ENCODE measurements around the gene ITGA5.

The ITGA5 gene

DNA sequence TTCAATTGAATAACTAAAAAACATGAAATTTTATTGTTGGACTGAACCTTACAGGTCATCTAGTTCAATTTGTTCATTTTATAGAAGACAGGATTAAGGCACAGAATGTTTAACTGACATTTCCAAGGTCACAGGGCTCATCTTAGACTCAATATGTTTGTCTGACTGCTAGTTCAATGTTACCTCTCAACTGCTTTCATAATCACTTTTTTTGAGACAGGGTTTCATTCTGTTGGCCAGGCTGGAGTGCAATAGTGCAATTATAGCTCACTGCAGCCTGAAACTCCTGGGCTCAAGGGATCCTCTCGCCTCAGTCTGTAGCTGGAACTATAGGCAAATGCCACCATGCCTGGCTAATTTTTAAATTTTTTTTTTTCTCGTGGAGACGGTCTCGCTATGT is 24.4 kb upstream of the ITGA5 start:
- Histone ChIP-seq H3K9ac (ENCODE audit: low read length) (no peak overlapping the region), H2BK120ac (ENCODE audit: low read depth, low read length) (no peak overlapping the region), H2BK15ac (replicated peaks; ENCODE audit: low read depth) (no peak overlapping the region), H3K4me2 (ENCODE audit: low read length) (no peak overlapping the region), H3K4me3 (ENCODE audit: low read length) (no peak overlapping the region), H4K8ac (ENCODE audit: low read depth, low read length) (no peak overlapping the region), H3K4ac (ENCODE audit: low read depth, low read length) (no peak overlapping the region), H4K5ac (ENCODE audit: low read length) (no peak overlapping the region), H3K56ac (ENCODE audit: low read length) (no peak overlapping the region), H3K27ac (ENCODE audit: low read depth, low read length) (no peak overlapping the region), H3K23ac (ENCODE audit: low read length) (no peak overlapping the region), H3K36me3 (ENCODE audit: control insufficient read depth, insufficient read depth, low read length) (no peaks in the 10 kb centered on the region), H3K27me3 (ENCODE audit: insufficient read depth, low read length, poor library complexity) (peaks cover 4% of the 10 kb centered on the region), H3K79me2 (ENCODE audit: control insufficient read depth, insufficient read depth, low read length) (no peaks in the 10 kb centered on the region), H3K4me1 (ENCODE audit: control insufficient read depth, low read depth, low read length) (peaks cover 4% of the 10 kb centered on the region), H2BK5ac (ENCODE audit: low read length) (no peak overlapping the region), H3K18ac (ENCODE audit: low read length) (no peak overlapping the region), H3K79me1 (ENCODE audit: low read length) (no peaks in the 10 kb centered on the region), H2AK5ac (ENCODE audit: low read length) (no peak overlapping the region)
- DNase-seq, result no peak
- no CpG with 5 or more reads among the region's 4 CpGs for WGBS (ENCODE audit: extremely low coverage, insufficient coverage, low lambda C conversion rate)

DNA sequence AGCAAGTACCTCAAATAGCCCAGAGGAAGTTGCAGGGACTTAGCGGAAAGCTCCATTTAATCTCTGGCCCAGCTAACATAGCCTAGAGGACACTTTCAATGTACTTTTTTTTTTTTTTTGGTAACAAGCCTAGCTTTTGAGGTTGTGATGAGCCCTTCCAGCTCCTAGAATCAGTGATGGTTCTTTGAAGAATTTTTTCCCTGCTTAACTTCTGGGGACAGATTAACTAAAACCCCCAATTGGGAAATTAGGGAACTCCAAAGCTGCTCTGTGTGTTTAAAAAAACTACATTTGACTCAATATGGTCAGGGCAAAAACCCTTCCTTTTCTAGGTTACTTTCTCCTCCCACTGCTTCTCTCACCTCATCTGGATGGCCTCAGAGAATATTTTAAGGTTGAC is 23.9 kb upstream of the ITGA5 start:
- Histone ChIP-seq H3K4me2 (ENCODE audit: low read length) (no peak overlapping the region), H2BK120ac (ENCODE audit: low read depth, low read length) (no peak overlapping the region), H3K9ac (ENCODE audit: low read length) (no peak overlapping the region), H3K36me3 (ENCODE audit: control insufficient read depth, insufficient read depth, low read length) (no peaks in the 10 kb centered on the region), H3K4ac (ENCODE audit: low read depth, low read length) (no peak overlapping the region), H2BK15ac (replicated peaks; ENCODE audit: low read depth) (no peak overlapping the region), H3K79me2 (ENCODE audit: control insufficient read depth, insufficient read depth, low read length) (no peaks in the 10 kb centered on the region), H3K27me3 (ENCODE audit: insufficient read depth, low read length, poor library complexity) (peaks cover 2% of the 10 kb centered on the region), H4K5ac (ENCODE audit: low read length) (no peak overlapping the region), H2BK5ac (ENCODE audit: low read length) (no peak overlapping the region), H2AK5ac (ENCODE audit: low read length) (no peak overlapping the region), H3K27ac (ENCODE audit: low read depth, low read length) (no peak overlapping the region), H3K79me1 (ENCODE audit: low read length) (no peaks in the 10 kb centered on the region), H3K56ac (ENCODE audit: low read length) (no peak overlapping the region), H4K8ac (ENCODE audit: low read depth, low read length) (no peak overlapping the region), H3K23ac (ENCODE audit: low read length) (no peak overlapping the region), H3K18ac (ENCODE audit: low read length) (no peak overlapping the region), H3K4me1 (ENCODE audit: control insufficient read depth, low read depth, low read length) (peaks cover 4% of the 10 kb centered on the region), H3K4me3 (ENCODE audit: low read length) (no peak overlapping the region)
- WGBS (ENCODE audit: extremely low coverage, insufficient coverage, low lambda C conversion rate), result no CpG with 5 or more reads among the region's 1 CpG
- DNase-seq, result no peak

DNA sequence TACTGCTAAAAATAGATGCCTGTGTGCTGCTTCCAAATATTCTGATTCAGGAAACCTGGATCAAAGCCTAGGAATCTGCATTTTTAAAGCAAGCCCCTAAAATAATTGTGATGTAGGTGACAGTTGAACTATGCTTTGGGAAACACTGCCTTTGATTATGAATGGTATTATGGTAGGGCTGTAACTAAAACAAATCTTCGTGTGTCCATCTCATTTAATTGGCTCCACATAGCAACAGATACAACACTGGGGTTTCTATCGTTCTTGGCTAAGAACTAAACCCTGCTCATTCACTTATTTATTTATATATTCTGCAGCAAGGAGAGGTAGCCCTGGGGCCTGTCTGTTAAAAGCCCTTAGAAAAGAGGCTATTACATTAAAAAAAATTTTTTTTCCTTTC is 23.0 kb upstream of the ITGA5 start:
- Histone ChIP-seq H3K4ac (ENCODE audit: low read depth, low read length) (no peak overlapping the region), H4K5ac (ENCODE audit: low read length) (no peak overlapping the region), H3K27ac (ENCODE audit: low read depth, low read length) (no peak overlapping the region), H3K4me3 (ENCODE audit: low read length) (no peak overlapping the region), H3K4me2 (ENCODE audit: low read length) (no peak overlapping the region), H3K56ac (ENCODE audit: low read length) (no peak overlapping the region), H2BK120ac (ENCODE audit: low read depth, low read length) (no peak overlapping the region), H3K79me2 (ENCODE audit: control insufficient read depth, insufficient read depth, low read length) (no peaks in the 10 kb centered on the region), H3K9ac (ENCODE audit: low read length) (no peak overlapping the region), H2AK5ac (ENCODE audit: low read length) (no peak overlapping the region), H2BK5ac (ENCODE audit: low read length) (no peak overlapping the region), H3K79me1 (ENCODE audit: low read length) (no peaks in the 10 kb centered on the region), H3K36me3 (ENCODE audit: control insufficient read depth, insufficient read depth, low read length) (no peaks in the 10 kb centered on the region), H3K27me3 (ENCODE audit: insufficient read depth, low read length, poor library complexity) (peaks cover 2% of the 10 kb centered on the region), H4K8ac (ENCODE audit: low read depth, low read length) (no peak overlapping the region), H3K4me1 (ENCODE audit: control insufficient read depth, low read depth, low read length) (peaks cover 4% of the 10 kb centered on the region), H3K18ac (ENCODE audit: low read length) (no peak overlapping the region), H2BK15ac (replicated peaks; ENCODE audit: low read depth) (no peak overlapping the region), H3K23ac (ENCODE audit: low read length) (no peak overlapping the region)
- no CpG with 5 or more reads among the region's 2 CpGs for WGBS (ENCODE audit: extremely low coverage, insufficient coverage, low lambda C conversion rate)
- no peak for DNase-seq

DNA sequence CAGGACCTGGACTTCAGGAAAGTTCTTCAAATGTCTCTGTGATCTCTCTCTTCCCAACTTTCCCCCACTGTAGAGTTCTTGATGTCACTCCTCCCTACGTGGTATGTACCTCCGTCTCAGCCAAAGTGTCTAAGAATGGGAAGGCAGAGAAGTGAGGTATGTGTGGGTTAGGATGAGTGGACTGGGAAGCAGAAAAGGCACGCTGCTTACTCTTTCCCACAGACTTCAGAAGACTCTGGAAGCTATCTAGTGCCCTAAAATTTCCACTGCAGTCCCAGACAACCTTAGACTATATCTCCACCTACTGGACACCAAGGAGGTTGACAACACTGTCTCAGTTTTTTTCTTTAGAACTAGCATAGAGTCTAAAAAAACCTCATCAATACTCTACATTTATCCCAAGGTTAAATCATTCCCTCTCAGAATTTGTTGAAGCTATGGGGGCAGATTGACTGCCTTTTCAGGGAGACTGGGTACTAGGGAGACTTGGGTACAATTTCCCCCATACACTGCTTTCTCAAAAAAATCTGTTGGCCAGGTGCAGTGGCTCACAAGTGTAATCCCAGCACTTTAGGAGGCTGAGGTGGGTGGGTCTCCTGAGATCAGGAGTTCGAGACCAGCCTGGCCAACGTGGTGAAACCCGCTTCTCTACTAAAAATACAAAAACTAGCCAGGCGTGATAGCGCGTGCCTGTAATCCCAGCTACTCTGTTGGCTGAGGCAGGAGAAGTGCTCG is 20.6 kb upstream of the ITGA5 start:
- no CpG with 5 or more reads among the region's 10 CpGs for WGBS (ENCODE audit: extremely low coverage, insufficient coverage, low lambda C conversion rate)

DNA sequence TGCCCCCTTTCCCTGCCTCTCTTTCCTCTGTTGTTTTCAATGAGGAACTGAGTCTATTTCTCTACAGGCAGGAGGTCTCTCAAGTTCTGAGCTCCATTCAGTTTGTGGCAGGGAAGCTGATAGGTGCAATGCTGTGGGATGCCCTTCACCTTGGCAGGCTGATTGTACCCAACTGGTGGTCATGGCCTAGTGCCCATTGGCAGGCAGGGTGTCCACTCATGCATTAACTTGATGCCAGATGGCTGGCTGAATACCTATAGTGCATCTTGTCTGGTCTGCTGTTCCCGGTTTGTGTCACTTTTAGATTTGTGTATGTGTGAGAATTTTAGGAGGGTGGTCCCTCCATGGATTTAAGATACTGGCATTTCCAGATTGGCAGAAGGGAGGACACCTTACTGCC is 20.0 kb upstream of the ITGA5 start:
- no peak overlapping the region for H3K4me2 ChIP-seq (ENCODE audit: low read length)
- H3K56ac ChIP-seq (ENCODE audit: low read length), result peak overlapping the region; percentile 85
- H3K27me3 ChIP-seq (ENCODE audit: insufficient read depth, low read length, poor library complexity), result no peaks in the 10 kb centered on the region
- H4K8ac ChIP-seq (ENCODE audit: low read depth, low read length), result no peak overlapping the region
- no peak overlapping the region for H2BK120ac ChIP-seq (ENCODE audit: low read depth, low read length)
- peak overlapping the region; percentile 96 for H2AK5ac ChIP-seq (ENCODE audit: low read length)
- peak overlapping the region; percentile 54 for H3K9ac ChIP-seq (ENCODE audit: low read length)
- no peak overlapping the region for H3K27ac ChIP-seq (ENCODE audit: low read depth, low read length)
- H2BK15ac ChIP-seq (replicated peaks; ENCODE audit: low read depth), result no peak overlapping the region
- H4K5ac ChIP-seq (ENCODE audit: low read length), result no peak overlapping the region
- no peak overlapping the region for H3K4ac ChIP-seq (ENCODE audit: low read depth, low read length)
- peaks cover 4% of the 10 kb centered on the region for H3K4me1 ChIP-seq (ENCODE audit: control insufficient read depth, low read depth, low read length)
- DNase-seq, result no peak
- no peaks in the 10 kb centered on the region for H3K79me2 ChIP-seq (ENCODE audit: control insufficient read depth, insufficient read depth, low read length)
- peak overlapping the region; percentile 19 for H2BK5ac ChIP-seq (ENCODE audit: low read length)
- no peak overlapping the region for H3K18ac ChIP-seq (ENCODE audit: low read length)
- WGBS (ENCODE audit: extremely low coverage, insufficient coverage, low lambda C conversion rate), result no CpG with 5 or more reads among the region's 1 CpG
- no peaks in the 10 kb centered on the region for H3K79me1 ChIP-seq (ENCODE audit: low read length)
- H3K23ac ChIP-seq (ENCODE audit: low read length), result no peak overlapping the region
- H3K36me3 ChIP-seq (ENCODE audit: control insufficient read depth, insufficient read depth, low read length), result no peaks in the 10 kb centered on the region
- H3K4me3 ChIP-seq (ENCODE audit: low read length), result no peak overlapping the region

More for the DNA sequence above, 20.6 kb upstream of the ITGA5 start:
- peak overlapping the region; percentile 96 for H2AK5ac ChIP-seq (ENCODE audit: low read length)
- H3K79me2 ChIP-seq (ENCODE audit: control insufficient read depth, insufficient read depth, low read length), result no peaks in the 10 kb centered on the region
- H3K4ac ChIP-seq (ENCODE audit: low read depth, low read length), result no peak overlapping the region
- H3K4me2 ChIP-seq (ENCODE audit: low read length), result no peak overlapping the region
- no peak overlapping the region for H4K5ac ChIP-seq (ENCODE audit: low read length)
- H3K23ac ChIP-seq (ENCODE audit: low read length), result no peak overlapping the region
- H3K9ac ChIP-seq (ENCODE audit: low read length), result peak overlapping the region; percentile 54
- no peak overlapping the region for H3K18ac ChIP-seq (ENCODE audit: low read length)
- H2BK15ac ChIP-seq (replicated peaks; ENCODE audit: low read depth), result no peak overlapping the region
- H4K8ac ChIP-seq (ENCODE audit: low read depth, low read length), result no peak overlapping the region
- H3K56ac ChIP-seq (ENCODE audit: low read length), result peak overlapping the region; percentile 85
- peak; percentile 75 for DNase-seq
- no peak overlapping the region for H3K27ac ChIP-seq (ENCODE audit: low read depth, low read length)
- peaks cover 4% of the 10 kb centered on the region for H3K4me1 ChIP-seq (ENCODE audit: control insufficient read depth, low read depth, low read length)
- H3K27me3 ChIP-seq (ENCODE audit: insufficient read depth, low read length, poor library complexity), result no peaks in the 10 kb centered on the region
- no peak overlapping the region for H2BK120ac ChIP-seq (ENCODE audit: low read depth, low read length)
- H3K79me1 ChIP-seq (ENCODE audit: low read length), result no peaks in the 10 kb centered on the region
- H2BK5ac ChIP-seq (ENCODE audit: low read length), result peak overlapping the region; percentile 64
- H3K4me3 ChIP-seq (ENCODE audit: low read length), result no peak overlapping the region
- no peaks in the 10 kb centered on the region for H3K36me3 ChIP-seq (ENCODE audit: control insufficient read depth, insufficient read depth, low read length)

DNA sequence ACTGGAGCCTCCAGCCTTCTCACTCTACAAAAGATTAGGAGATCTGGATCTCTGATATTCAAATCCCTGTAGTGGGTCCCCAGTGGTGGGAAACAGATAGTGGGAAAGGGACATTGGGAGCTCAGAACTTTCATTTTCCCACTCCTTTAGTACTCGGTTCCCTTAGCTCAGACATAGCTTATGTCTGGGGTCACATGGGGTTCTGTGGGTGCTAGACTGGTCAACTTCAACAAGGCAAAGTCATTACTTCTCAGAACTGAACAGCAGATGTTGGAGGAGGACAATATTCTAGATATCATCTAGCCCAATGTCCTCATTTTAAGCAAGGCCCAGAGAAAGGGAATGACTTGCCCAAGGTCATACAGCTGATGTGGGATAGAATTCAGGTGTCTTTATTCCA is 19.5 kb upstream of the ITGA5 start:
- Histone ChIP-seq H2AK5ac (ENCODE audit: low read length) (peak overlapping the region; percentile 1), H3K18ac (ENCODE audit: low read length) (no peak overlapping the region), H2BK5ac (ENCODE audit: low read length) (peak overlapping the region; percentile 27), H4K8ac (ENCODE audit: low read depth, low read length) (no peak overlapping the region), H4K5ac (ENCODE audit: low read length) (no peak overlapping the region), H3K4me3 (ENCODE audit: low read length) (no peak overlapping the region), H3K4ac (ENCODE audit: low read depth, low read length) (no peak overlapping the region), H3K79me2 (ENCODE audit: control insufficient read depth, insufficient read depth, low read length) (no peaks in the 10 kb centered on the region), H3K4me1 (ENCODE audit: control insufficient read depth, low read depth, low read length) (peaks cover 6% of the 10 kb centered on the region), H3K56ac (ENCODE audit: low read length) (peak overlapping the region; percentile 50), H3K27me3 (ENCODE audit: insufficient read depth, low read length, poor library complexity) (no peaks in the 10 kb centered on the region), H3K36me3 (ENCODE audit: control insufficient read depth, insufficient read depth, low read length) (no peaks in the 10 kb centered on the region), H2BK120ac (ENCODE audit: low read depth, low read length) (no peak overlapping the region), H3K9ac (ENCODE audit: low read length) (no peak overlapping the region), H3K79me1 (ENCODE audit: low read length) (no peaks in the 10 kb centered on the region), H3K27ac (ENCODE audit: low read depth, low read length) (no peak overlapping the region), H3K4me2 (ENCODE audit: low read length) (no peak overlapping the region), H3K23ac (ENCODE audit: low read length) (no peak overlapping the region), H2BK15ac (replicated peaks; ENCODE audit: low read depth) (peak overlapping the region; percentile 46)
- no CpG with 5 or more reads among the region's 1 CpG for WGBS (ENCODE audit: extremely low coverage, insufficient coverage, low lambda C conversion rate)
- DNase-seq, result no peak
